ENCODE data around the gene CDADC1.
"Not testable (repeated sequence)": the region's sequence is repeated elsewhere in the genome, so short reads cannot be mapped to it uniquely, and the experiment has no call there.

Gene CDADC1

DNA sequence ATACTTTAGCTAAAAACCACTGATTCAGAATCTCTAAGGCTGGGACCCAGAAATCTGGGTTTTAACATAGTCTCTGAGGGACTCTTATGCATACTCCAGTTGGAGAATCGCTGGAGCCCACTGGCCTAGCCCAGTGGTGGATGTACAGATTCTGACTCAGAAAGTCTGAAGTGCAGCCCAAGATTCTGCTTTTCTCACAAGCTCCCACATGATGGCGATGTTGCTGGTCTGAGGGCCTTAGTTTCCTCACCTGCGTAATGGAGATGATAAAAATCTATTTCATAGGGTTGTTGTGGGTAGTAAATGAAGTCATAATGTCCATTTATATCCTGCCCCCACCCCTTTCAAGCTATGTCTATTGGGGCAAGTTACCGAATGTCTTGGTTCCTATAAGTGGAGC lies 7.7 kb upstream of the CDADC1 start:
- DNase-seq = peak; percentile 40

DNA sequence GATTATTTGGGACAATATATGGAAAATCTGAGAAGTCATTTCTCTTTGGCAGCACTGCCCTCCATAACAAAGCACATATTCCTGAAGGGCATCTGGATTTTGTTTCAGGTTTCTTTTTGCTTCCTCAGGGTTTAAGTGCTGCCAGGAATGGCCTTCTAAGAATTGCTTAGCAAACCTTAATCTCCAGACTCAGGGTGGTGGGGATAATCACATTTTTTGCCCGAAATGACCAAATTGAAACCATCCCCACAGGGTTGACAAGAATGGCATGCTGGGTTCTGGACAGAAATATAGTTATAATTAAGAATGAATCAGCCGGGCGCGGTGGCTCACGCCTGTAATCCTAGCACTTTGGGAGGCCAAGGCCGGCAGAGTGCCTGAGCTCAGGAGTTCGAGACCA lies 6.4 kb upstream of the CDADC1 start:
- DNase-seq = no peak

DNA sequence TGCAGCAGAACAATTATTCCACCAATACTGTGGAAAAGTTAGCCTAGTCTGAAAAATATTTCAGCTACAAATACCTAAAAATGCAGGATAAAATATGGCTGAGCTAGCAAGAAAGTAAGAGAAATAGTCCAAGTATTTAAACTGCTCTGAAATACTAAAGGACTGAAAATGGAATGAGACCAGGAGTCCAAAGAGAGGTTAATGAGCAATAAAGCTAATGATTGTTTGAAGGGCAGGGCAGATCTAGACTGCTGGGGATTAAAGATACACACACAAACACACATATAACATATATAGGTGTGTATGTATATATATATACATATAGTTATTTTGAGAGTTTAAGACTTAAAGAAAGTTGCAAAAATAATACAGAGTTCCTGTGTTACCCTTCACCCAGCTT lies 2.6 kb upstream of the CDADC1 start:
- DNase-seq = no peak

DNA sequence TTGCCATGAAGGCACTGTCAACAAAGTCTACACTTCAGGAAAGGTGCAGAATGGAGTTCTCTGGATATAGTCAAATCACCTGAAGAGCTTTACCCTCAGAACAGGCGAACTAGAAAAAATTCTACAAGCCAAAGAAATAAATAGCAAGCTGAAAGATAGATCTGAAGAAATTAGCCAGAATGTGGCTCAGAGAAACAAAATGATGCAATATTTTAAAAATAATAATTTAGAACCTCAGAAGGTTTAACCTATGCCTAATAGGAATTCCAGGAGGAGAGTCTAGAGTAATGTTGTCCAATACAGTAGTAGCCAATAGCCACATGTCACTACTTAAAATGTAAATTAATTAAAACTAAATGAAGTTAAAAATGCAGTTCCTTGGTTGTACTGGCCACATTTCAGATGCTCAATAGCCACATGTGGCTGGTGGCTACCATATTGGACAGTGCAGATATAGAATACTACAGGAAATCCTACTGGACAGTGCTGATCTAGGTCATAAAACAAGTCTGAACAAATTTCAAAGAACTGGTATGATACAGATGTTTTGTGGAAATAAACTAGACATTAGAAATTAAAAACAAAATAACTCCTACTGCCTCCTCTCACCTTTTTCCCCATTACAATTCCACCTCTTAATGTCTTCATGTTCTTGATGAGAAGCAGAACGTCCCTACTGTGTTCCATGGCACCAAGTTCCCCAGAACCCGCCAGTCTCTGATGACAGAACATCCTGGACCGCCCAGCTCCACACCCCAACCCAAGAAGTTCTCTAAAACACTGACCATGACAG lies 679 bp upstream of the CDADC1 start:
- no peak for DNase-seq

DNA sequence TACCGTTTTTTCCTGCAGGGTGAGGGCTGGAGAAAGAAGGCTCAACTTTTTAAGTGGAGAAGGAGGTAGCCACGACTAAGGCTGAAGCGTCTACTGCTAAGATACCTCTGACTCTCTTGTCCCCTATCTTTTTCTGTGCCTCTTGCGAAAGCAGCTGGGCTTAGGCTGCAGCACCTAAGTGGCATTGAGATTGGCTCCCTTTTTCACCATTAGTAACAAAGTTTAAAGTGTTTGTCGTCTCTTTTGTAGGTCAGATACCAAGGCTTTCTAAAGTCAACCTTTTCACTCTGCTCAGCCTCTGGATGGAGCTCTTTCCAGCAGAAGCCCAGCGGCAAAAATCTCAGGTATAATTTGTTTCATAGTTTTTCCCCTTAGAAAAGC lies 887 bp downstream of the CDADC1 start:
- no peak for DNase-seq

DNA sequence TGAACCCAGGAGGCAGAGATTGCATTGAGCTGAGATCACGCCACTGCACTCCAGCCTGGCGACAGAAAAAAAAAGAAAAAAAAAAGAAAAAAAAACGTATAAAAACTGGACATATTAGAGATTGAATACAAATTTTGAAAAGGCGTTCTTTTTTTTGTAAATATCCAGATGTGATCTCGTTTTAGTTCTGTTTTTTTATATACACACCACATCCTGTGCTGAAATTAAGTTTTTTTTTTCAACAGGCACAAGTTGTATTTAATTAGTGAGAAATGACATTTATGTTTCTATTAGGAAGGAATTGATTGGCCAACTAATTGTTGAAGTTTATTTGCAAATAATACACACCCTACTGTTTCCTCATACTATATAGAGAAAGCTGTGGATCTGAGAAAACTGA lies 3.6 kb downstream of the CDADC1 start:
- DNase-seq = no peak

DNA sequence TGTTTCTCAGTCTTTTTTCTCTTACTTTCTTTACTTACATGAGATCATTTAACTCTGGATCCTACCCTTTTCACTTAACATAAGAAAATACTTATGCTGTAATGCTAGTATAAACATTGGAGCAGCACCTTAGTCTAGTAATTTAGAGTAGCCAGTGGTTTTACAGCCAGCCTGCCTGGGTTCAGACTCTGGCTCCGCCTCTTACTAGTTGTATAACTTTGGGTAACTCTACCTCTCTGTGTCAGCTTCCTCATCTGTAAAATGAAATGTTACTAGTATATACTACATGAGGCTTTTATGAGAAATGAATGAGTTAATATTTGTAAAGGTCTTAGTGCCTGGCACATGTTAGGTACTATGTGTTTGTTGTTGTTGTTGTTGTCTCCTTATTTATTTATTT lies 5.6 kb downstream of the CDADC1 start:
- DNase-seq = no peak

DNA sequence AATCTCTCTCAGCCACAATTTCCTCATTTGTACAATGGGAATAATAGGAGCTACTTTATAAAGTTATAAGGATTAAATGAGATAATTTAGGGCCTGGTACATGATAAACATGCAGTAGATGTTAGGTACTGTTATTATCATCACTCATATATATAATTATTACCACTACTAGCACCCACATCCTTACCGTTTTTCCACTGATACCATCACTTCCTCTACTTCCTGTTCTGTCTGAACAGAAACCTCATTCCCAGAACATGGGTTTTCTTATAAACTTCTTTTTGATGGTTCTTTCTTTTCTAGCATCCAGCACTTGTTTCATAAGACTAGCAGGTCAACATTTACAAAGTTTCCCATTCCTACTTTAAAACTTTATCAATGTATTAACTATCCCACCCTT lies 6.3 kb downstream of the CDADC1 start:
- no peak for DNase-seq

DNA sequence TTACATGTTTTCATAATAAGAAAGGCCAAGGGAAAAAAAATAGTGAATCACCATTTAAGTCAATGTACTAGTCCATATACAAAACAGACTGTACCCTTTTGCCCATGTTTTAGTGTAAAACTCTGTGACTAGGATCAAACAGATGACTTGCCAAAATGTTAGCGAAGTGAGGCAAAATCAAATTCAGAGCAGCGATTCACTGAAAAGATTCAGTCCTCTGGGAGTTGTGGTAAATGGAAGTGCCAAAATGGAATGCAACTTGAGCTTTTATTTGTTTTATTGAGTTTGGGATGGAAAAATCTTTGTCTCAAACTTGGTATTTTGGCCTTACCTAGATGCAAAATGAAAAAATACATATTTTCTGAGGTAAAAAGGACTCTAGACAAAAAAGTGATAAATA lies 9.1 kb downstream of the CDADC1 start:
- DNase-seq = no peak

DNA sequence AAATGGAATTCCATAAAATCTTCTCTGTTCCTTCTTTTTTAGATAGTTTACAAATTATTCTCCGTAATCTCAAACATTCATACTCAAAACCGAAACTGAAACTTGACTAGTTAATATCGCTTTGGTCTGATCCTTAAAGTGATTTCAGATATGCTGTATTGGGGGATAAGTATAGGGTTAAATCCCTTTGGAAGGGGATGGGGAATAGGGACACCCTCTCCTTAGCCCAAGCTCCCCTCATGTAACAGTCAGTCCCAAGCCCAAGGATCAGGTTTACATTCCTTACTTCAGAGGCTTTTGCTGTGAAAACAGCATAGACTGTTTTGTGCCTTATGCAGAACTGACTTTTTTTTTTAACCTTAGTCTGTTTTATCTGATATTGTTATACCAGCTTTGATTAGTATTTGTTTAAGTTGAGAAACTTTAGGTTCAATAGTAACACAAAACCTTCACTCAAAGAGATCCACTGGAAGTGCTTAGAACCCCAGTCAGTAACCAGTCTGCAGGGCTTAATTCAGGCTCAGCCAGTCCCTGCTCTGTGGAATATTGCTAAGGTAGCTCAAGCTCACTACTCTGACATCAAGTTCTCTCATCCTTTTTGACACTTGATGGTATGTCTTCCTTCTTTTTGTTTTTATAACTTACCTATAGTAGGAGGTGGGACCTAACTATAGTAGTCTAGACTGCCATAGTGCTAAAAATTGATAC lies 10.5 kb downstream of the CDADC1 start:
- DNase-seq = no peak

DNA sequence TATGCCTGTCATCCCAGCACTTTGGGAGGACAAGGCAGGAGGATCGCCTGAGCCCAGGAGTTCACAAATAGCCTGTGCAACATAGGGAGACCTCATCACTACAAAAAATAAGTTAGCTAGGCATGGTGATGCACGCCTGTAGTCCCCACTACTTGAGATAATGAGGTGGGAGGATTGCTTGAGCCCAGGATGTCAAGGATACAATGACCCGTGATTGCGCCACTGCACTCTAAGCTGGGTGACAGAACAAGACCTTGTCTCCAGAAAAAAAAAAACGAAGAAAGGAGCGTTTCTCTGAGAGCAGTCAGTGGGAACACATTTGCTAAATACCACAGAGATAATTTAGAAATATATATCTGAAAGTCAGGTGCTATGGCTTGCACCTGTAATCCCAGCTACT lies 11.9 kb downstream of the CDADC1 start:
- no peak for DNase-seq

DNA sequence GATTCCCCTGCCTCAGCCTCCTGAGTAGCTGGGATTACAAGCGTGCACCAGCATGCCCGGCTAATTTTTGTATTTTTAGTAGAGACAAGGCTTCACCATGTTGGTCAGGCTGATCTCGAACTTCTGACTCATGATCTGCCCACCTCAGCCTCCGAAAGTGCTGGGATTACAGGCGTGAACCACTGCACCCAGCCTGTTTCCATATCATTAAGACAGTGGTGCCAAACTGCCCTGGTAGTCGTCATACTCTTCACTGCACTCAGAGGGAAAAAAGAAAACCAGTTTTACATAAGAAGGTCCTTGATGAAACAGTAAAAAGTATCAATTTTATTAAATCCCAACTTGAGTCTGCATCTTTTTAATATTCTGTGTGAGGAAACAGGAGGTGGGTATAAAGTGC lies 14.9 kb downstream of the CDADC1 start:
- DNase-seq = no peak

DNA sequence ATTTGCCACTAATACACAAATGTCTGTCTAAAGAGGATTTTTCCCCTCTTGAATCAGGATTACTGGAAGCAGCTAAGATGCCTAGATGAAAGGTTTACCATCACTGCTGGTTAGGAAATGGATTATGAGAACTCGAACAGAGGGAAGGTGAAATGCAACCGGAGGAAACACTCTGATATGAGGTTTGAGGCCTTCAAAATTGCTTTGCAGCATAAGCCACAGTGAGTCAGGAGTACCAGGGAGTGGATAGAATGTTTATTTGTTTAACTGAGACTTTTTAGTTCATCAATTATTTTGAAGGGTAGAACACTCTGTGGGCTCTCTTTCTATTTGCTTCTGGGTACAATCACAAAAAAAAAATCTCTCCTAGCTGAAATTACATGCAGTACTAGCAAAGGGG lies 18.1 kb downstream of the CDADC1 start:
- DNase-seq = no peak

DNA sequence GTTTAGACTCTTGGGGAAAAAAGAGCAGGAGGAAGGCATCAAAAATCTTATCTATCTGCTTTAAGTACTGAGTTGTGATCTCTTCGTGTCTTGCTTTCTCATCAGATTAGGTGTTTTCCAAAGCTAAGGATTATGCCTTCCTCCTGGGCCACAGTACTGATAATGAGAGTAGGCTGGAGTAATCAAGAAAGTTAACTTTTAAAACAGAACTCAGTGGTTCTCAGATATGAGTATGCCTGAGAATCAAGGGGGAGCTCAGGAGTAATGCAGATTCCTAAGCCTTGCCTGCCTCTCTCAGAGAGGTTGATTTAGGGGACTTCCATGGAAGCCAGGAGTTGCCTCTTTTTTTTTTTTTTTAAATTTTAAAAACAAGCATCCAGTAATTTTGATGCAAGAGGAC lies 23.5 kb downstream of the CDADC1 start:
- DNase-seq = no peak

DNA sequence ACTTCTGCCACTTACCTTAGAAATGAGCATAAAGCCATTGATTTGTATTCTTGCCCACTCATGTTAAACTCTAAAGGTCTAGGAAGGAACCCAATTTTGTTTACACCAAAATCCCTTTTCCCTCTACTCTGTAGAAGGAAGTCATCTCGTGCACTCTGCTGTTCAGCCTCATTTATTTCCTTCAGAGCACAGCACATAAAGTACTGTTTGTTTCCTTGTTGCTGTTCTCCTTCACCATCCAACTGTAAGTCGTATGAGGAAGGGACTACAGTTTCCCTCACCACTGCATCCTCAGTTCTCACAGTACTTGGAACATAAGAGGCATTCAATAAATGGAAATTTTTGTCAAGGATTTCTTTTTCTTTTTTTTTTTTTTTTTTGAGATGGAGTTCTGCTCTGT lies 24.6 kb downstream of the CDADC1 start:
- DNase-seq = no peak

DNA sequence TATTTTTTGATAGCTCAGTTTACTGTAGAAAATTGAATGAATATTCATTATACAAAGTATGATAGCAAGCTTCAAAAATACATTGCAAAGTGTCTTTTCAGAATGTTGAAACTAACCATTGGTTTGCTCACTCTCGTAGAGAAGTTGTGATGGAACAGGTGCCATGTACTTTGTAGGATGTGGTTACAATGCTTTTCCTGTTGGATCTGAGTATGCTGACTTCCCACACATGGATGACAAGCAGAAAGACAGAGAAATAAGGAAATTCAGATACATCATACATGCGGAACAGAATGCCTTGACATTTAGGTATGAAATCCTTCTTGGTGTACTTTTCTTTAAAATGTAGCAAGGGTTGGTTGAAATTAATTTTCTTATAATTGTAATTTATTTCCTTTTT lies 30.5 kb downstream of the CDADC1 start:
- no peak for DNase-seq

DNA sequence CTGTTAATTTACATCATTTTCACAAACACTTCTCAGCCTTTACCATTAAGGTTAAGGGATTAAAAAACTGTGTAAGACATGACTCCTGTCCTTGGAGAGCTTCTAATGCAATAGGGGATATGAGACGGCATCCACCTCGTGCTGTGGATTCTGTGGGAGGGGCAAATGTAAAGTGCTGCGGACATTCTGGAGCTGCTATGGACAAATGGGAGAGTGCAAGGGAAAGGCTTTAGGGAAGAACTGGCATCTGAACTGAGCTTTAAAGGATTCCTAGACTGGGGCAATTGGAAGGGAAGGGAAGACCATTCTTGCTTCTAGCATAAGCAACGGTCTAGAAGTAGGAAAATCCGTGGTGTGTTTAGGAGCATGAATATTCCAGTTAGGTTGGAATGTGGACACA lies 31.4 kb downstream of the CDADC1 start:
- DNase-seq = no peak

DNA sequence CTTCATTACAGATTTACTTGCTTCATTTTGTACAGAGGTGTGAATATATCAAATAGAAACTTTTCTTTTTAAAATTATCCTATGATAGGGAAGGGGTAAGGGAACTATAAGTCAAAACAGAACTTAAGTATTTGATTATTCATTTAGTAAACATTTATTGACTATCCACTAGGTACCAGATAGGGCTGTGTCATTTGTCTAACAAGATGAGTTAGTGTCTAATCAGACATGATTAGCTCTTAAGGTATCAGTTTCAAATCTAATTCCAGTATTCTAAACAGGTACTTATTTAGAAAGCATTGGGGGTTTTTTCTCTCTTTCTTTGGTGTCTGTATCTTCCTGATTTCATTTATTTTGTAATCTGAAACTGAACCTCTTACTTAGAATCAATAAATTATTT lies 32.2 kb downstream of the CDADC1 start:
- DNase-seq = no peak

DNA sequence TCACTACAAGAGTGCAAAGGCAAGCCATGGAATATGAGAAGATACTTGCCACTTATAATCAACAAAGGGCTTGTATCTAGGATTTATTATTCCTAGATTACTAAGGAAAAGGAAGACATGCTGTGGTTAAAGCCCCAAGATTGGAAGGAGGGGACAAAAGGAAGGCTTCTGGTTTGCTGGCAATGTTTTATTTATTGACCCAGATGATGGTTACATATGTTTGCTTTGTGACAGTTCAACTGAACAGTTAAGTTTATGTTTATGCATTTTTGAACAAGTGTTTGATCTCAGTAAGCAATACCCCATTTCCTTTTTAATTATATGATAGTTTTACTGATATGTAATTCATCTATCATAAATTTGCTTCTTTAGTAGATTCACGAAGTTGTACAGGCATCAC lies 40.3 kb downstream of the CDADC1 start:
- no peak for DNase-seq

DNA sequence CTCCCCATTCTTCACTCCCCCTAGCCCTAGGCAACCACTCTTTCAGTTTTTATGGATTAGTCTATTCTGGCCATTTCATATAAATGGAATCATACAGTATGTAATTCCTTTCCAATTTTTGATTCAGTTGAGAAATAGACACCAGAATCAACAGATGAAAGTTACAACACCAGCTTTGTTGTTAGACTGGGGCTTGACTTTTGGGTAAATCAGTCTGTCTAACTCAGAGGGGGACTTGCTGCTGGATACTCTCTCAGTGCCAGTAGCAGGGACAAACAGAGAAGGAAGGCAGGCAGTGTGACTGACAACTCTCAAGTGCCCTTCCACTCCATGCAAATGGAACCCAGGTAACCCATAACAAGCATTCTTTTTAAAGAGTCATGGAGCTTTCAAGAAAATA lies 40.7 kb downstream of the CDADC1 start:
- no peak for DNase-seq

DNA sequence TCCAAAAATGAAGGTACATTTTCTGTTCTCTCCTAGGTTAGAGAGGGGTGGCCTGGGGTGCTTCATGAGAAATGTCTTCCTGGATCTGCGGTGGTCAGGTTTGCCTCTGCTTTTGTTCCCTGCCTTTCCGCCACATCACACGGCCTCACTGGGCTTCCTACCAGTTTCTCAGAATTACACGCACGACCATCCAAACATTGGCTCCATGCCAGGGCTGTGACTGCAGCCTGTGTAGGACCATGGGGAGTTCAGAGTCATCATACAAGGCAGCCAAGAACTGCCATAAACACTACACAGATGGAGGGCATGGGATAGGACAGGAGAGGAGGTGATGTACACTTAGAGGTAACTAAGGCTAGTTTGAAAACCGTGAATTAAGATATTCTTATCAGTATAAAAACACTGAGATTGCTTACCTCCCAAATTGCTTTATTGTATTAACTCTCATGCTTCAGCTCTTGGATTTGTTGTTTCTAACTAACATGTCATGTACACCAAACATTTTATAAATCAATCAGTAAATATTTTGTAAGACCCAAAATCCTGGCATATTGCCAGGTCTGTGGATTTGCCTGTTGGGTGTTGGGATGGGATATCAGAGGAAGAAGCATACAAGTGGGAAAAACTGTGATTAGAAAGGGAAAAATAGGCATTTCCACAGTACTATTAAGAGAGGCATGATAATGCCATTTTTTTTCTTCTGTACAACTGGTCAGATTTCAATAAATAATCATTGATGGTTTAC lies 45.2 kb downstream of the CDADC1 start:
- DNase-seq = no peak

DNA sequence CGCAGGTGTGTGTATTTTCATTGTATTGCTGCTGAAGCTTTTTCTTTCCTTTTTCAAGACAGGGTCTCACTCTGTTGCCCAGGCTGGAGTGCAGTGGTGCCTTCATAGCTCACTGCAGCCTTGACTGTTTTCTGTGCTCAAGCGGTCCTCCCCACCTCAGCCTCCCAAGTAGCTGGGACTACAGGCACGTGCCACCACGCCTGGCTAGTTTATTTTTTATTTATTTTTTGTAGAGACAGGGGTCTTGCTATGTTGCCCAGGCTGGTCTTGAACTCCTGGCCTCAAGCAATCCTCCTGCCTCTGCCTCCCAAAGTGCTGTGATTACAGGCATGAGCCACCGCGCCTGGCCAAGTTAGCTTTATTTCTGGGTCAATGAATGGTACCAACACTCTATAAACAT lies 47.0 kb downstream of the CDADC1 start:
- DNase-seq = not testable (repeated sequence)

DNA sequence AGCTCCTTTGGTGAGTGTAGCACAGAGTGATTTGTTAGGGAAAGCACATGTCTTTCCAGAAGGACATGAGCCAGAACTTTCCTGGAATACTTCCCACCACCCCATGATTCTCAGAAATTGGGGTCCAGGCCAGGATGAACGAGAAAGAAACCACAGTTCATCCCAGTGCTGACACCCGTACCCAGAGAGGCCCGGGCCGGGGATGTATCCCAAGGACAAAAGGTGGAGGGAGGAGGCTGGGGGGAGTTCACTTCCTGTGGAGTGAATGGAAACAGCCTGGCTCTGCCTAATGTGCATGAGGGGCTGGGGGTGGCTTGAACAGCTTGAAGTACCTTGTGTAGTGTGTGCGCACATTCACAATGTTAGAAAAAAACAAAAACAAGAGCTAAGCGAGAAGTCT lies 47.5 kb downstream of the CDADC1 start:
- no peak for DNase-seq

DNA sequence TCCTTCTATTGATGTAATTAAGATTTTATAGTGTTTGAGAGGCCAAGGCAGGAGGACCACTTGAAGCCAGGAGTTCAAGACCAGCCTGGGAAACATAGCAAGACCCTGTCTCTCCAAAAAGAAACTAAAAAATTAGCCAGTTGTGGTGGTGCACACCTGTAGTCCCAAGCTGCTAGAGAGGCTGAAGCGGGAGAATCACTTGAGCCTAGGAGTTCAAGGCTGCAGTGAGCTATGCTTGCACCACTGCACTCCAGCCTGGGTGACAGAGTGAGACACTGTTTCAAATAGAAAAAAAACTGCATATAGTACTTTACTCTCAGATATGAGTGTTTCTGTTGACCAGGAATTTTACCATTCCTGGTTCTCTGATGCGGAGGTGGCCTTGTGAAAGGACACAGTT lies 48.9 kb downstream of the CDADC1 start:
- DNase-seq = no peak

All from CD4-positive, alpha-beta T cell treated with Interleukin-15 for 1 hour (primary cell).